CD4-positive, CD25-positive, alpha-beta regulatory T cell (primary cell): ENCODE data around the gene SPTSSA. TPM values are rescaled to one million over a fixed set of nuclear protein-coding genes. Genes with fewer than 3 reads are reported as not detected.

Experiments used
- ATAC-seq, 2 donors: fragments of 150-1000 bp; cut with Tn5 transposase; one replicate each; pipeline ENCODE4 v1.10.0; 2021; ENCODE audit warnings: low read depth in 2 of 2, moderate number of reproducible peaks in 2 of 2, moderate library complexity in 1 of 2
- DNase-seq, 3 donors: peaks; one replicate each; pipeline versions ENCODE4 v3.0.0 to v3.0.0-alpha.2; 2012 to 2022; ENCODE audit warnings: mixed read lengths in 1 of 3
- H3K27ac ChIP-seq: one replicate; pipeline ENCODE4 v1.7.0; 2013; ENCODE audit warnings: mild to moderate bottlenecking, low read length; ENCODE audit not compliant: insufficient read depth, poor library complexity, severe bottlenecking
- H3K27me3 ChIP-seq: one replicate; pipeline ENCODE4 v1.7.0; 2013; ENCODE audit warnings: low read length; ENCODE audit not compliant: control insufficient read depth, insufficient read depth
- H3K36me3 ChIP-seq: one replicate; pipeline ENCODE4 v1.7.0; 2013; ENCODE audit warnings: mild to moderate bottlenecking, low read length, moderate library complexity; ENCODE audit not compliant: control insufficient read depth, insufficient read depth
- H3K4me1 ChIP-seq: 2 replicates; pipeline ENCODE4 v1.7.0; 2013; ENCODE audit warnings: mild to moderate bottlenecking, low read length; ENCODE audit not compliant: insufficient read depth, control insufficient read depth, poor library complexity, severe bottlenecking
- H3K4me3 ChIP-seq: one replicate; pipeline ENCODE4 v1.7.0; 2013; ENCODE audit warnings: low read depth, mild to moderate bottlenecking, low read length, moderate library complexity
- H3K9me3 ChIP-seq, 2 experiments: 1 replicate in 1 of 2; 2 replicates in 1 of 2; pipeline ENCODE4 v1.7.0; 2013; ENCODE audit warnings: low read length in 2 of 2, mild to moderate bottlenecking in 1 of 2, moderate library complexity in 1 of 2; ENCODE audit not compliant: control insufficient read depth in 2 of 2
- H3K27ac Mint-ChIP-seq, 3 donors: one replicate each; pipeline ENCODE4 v1.8.0; 2020 to 2022; ENCODE audit warnings: mild to moderate bottlenecking in 3 of 3, mixed read lengths in 3 of 3, moderate library complexity in 2 of 3
- H3K27me3 Mint-ChIP-seq: one replicate; pipeline ENCODE4 v1.8.0; 2022; ENCODE audit warnings: mild to moderate bottlenecking, mixed read lengths
- H3K36me3 Mint-ChIP-seq: one replicate; pipeline ENCODE4 v1.8.0; 2020; ENCODE audit warnings: mixed read lengths
- H3K4me1 Mint-ChIP-seq, 4 donors: one replicate each; pipeline ENCODE4 v1.8.0; 2020 to 2022; ENCODE audit warnings: mixed read lengths in 4 of 4, mild to moderate bottlenecking in 1 of 4
- H3K4me3 Mint-ChIP-seq, 4 donors: one replicate each; pipeline ENCODE4 v1.8.0; 2020 to 2022; ENCODE audit warnings: mild to moderate bottlenecking in 4 of 4, mixed read lengths in 4 of 4, moderate library complexity in 3 of 4
- H3K9me3 Mint-ChIP-seq, 7 donors: one replicate each; pipeline ENCODE4 v1.8.0; 2020 to 2022; ENCODE audit warnings: mixed read lengths in 7 of 7, mild to moderate bottlenecking in 3 of 7, moderate library complexity in 2 of 7
- polyA plus RNA-seq, 4 donors: library from polyadenylated mRNA; unstranded; fragments of 300-500 nt; fragmentation: Illumina TruSeq; gene quantifications; one replicate each; pipeline ENCODE4 v1.2.3, GENCODE V29; 2021
- total RNA-seq: library from RNA; stranded (reverse); gene quantifications from one replicate; pipeline ENCODE4 v1.2.3, GENCODE V29; 2022

SPTSSA gene
- total and polyA plus RNA-seq, 5 donors from 2014 or later = 4.0 to 10.7 (median 8.1) TPM

GRCh38 chr14:34501004-34501580 lies 39.1 kb upstream of the SPTSSA start:
- Histone ChIP-seq H3K27me3 (no peaks in the 10 kb centered on the region), H3K27ac (no peak overlapping the region), H3K9me3 (no peaks in the 10 kb centered on the region), H3K4me3 (no peak overlapping the region), H3K4me1 (no peaks in the 10 kb centered on the region), H3K36me3 (no peaks in the 10 kb centered on the region)
- Mint-ChIP-seq H3K36me3 (no peaks in the 10 kb centered on the region), H3K27me3 (no peaks in the 10 kb centered on the region), H3K27ac (no peak overlapping the region), H3K9me3 (no peaks in the 10 kb centered on the region), H3K4me1 (peaks cover 0 to 3% (median 0%) of the 10 kb centered on the region in 4 donors), H3K4me3 (no peak overlapping the region)
- DNase-seq = no peak
- ATAC-seq = no peak

DNA sequence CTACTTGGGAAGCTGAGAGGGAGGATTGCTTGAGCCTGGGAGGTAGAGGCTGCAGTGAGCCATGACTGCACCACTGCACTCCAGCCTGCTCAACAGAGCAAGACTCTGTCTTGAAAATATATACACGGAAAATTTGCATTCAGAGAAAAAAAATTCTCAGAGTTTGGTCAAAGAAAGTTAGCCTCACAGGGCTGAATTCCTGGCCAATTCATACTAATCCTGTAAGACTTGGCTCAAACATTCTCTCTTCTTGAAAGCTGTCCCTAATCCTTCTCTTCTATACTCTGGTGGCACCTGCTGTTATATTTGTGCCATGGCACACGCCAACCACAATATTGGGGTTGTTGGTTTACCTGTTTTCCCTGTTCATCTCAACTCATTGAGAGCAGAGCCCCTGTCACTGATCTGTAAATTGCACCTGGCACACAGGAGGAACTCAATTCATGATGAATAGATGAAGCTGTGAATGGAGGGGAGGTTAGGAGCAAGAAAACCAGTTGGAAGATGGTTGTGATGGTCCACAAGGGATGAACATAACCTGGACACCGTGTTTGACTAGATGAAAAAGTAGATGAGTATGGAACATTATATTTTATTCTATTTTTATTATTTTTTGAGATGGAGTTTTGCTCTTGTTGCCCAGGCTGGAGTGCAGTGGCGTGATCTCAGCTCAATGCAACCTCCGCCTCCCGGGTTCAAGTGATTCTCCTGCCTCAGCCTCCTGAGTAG lies 36.8 kb upstream of the SPTSSA start:
- Mint-ChIP-seq H3K27ac (no peak overlapping the region), H3K9me3 (no peaks in the 10 kb centered on the region), H3K4me1 (peaks cover 0 to 3% (median 0%) of the 10 kb centered on the region in 4 donors), H3K27me3 (no peaks in the 10 kb centered on the region), H3K36me3 (no peaks in the 10 kb centered on the region), H3K4me3 (no peak overlapping the region)
- Histone ChIP-seq H3K4me3 (no peak overlapping the region), H3K36me3 (no peaks in the 10 kb centered on the region), H3K9me3 (no peaks in the 10 kb centered on the region), H3K27me3 (no peaks in the 10 kb centered on the region), H3K4me1 (no peaks in the 10 kb centered on the region), H3K27ac (no peak overlapping the region)
- ATAC-seq (no peak), DNase-seq (peak in 1 of 3 donors; percentile 42)

DNA sequence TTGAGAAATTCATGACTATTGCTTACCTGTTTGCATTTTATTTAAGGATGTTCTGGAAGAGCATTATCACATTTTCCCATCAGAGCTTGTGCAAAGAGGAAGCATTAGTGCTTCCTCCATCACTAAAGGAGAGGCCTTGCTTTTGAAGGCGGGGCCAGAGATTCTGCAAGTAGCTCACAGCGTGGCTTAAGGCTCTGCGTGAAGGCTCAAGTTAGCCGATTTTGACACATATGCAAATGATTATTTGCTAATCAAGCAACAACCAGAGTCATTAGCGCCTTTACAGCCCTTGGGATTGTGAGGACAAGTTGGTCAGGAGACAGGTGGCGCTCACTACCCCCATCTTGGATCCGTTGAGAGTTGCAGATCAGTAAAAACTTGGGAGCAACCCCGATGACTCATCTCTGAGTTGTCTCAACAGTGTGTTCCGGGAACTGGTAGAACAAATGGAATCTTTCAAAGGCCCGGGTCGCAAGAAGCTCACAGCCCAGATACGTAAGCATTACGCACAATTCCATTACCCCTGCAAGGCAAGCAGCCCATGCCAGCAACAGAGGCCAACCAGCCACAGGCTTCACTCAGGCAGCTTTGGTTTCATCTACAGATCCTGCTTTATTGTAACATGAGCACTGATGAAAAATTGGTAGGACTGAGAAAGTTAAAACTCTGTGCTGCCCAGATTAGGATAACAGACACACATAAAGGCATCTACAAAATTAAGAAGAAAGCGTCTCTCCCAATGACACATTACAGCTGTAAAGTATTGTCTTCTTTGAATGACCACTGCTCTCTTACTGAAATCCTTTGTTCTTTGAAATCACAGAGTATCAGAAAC lies 34.9 kb upstream of the SPTSSA start:
- H3K36me3 ChIP-seq = no peaks in the 10 kb centered on the region
- no peak for ATAC-seq
- H3K9me3 ChIP-seq = no peaks in the 10 kb centered on the region
- no peak overlapping the region for H3K4me3 Mint-ChIP-seq
- no peaks in the 10 kb centered on the region for H3K27me3 ChIP-seq
- no peak overlapping the region for H3K4me3 ChIP-seq
- peaks cover 6% of the 10 kb centered on the region for H3K27me3 Mint-ChIP-seq
- H3K4me1 ChIP-seq = no peaks in the 10 kb centered on the region
- H3K27ac Mint-ChIP-seq = no peak overlapping the region
- H3K27ac ChIP-seq = no peak overlapping the region
- DNase-seq = no peak
- peaks cover 0 to 3% (median 0%) of the 10 kb centered on the region in 4 donors for H3K4me1 Mint-ChIP-seq
- no peaks in the 10 kb centered on the region for H3K36me3 Mint-ChIP-seq
- no peaks in the 10 kb centered on the region for H3K9me3 Mint-ChIP-seq

DNA sequence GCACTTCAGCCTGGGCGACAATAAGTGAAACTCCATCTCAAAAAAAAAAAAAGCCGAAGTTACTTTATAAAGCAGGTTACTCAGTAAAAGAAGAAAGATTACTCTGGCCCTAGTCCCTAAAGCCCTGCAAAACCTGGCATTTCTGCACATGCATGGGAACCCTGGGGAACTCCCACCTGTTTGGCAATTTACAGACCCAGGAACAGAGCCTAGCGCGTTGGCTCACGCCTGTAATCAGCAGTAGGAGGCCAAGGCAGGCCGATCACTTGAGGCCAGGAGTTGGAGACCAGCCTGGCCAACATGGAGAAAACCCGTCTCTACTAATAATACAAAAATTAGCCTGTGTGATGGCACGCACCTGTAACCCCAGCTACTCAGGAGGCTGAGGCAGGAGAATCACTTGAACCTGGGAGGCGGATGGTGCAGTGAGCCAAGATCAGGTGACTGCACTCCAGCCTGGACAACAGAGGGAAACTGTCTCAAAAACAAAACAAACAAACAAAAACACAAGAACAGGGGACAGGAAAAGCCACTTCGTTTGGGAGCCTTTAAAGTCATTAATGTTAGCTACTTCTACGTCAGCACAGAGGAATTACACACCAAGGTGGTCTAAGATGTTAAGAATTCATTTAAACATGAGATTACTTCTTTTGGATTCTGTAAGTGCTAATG lies 34.1 kb upstream of the SPTSSA start:
- H3K27ac Mint-ChIP-seq = no peak overlapping the region
- H3K36me3 Mint-ChIP-seq = no peaks in the 10 kb centered on the region
- H3K27me3 Mint-ChIP-seq = peaks cover 6% of the 10 kb centered on the region
- Histone ChIP-seq H3K27ac (no peak overlapping the region), H3K36me3 (no peaks in the 10 kb centered on the region), H3K9me3 (no peaks in the 10 kb centered on the region), H3K4me1 (no peaks in the 10 kb centered on the region), H3K27me3 (no peaks in the 10 kb centered on the region), H3K4me3 (no peak overlapping the region)
- no peak for ATAC-seq
- H3K9me3 Mint-ChIP-seq = no peaks in the 10 kb centered on the region
- H3K4me1 Mint-ChIP-seq = peaks cover 0 to 3% (median 0%) of the 10 kb centered on the region in 4 donors
- no peak for DNase-seq
- no peak overlapping the region for H3K4me3 Mint-ChIP-seq

DNA sequence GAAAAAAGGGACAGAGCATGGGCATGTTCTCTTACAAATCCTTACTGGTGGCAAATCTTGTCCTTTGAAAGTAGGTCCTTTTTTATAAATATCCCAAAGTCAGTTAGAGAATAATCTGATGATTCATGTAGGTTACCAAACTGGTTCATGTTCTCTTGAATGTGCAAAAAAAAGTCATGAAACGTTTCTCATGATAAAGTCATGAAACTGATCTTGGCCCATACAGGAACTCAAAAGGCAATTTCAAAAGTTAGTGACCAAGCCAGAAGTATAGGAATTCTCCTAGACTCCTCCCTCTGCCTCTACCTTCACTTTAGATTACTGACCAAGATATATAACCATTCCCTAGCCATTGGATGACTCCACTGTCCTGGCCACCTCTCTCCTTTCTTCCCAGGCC lies 27.3 kb upstream of the SPTSSA start:
- Mint-ChIP-seq H3K36me3 (no peaks in the 10 kb centered on the region), H3K27me3 (peaks cover 6% of the 10 kb centered on the region), H3K27ac (no peak overlapping the region), H3K4me1 (no peaks in the 10 kb centered on the region), H3K4me3 (no peak overlapping the region), H3K9me3 (peaks cover 0 to 2% (median 0%) of the 10 kb centered on the region in 7 donors)
- H3K4me1 ChIP-seq = no peaks in the 10 kb centered on the region
- H3K27ac ChIP-seq = no peak overlapping the region
- ATAC-seq (no peak), DNase-seq (no peak)
- H3K9me3 ChIP-seq = no peaks in the 10 kb centered on the region
- no peak overlapping the region for H3K4me3 ChIP-seq
- no peaks in the 10 kb centered on the region for H3K36me3 ChIP-seq
- H3K27me3 ChIP-seq = no peaks in the 10 kb centered on the region

- peaks cover 0 to 2% (median 0%) of the 10 kb centered on the region in 7 donors for H3K9me3 Mint-ChIP-seq
- no peaks in the 10 kb centered on the region for H3K27me3 ChIP-seq
- H3K4me3 ChIP-seq = no peak overlapping the region
- H3K4me1 ChIP-seq = no peaks in the 10 kb centered on the region
- DNase-seq (no peak), ATAC-seq (no peak)
- no peaks in the 10 kb centered on the region for H3K36me3 Mint-ChIP-seq
- no peaks in the 10 kb centered on the region for H3K36me3 ChIP-seq
- H3K27me3 Mint-ChIP-seq = peaks cover 6% of the 10 kb centered on the region
- H3K27ac Mint-ChIP-seq = no peak overlapping the region
- H3K4me1 Mint-ChIP-seq = no peaks in the 10 kb centered on the region
- H3K4me3 Mint-ChIP-seq = no peak overlapping the region
- H3K9me3 ChIP-seq = no peaks in the 10 kb centered on the region
- H3K27ac ChIP-seq = no peak overlapping the region
These were observed 26.5 kb upstream of the SPTSSA start for GRCh38 chr14:34488528-34488927.

- DNase-seq (no peak), ATAC-seq (no peak)
- H3K27me3 ChIP-seq = no peaks in the 10 kb centered on the region
- H3K4me3 ChIP-seq = no peak overlapping the region
- H3K4me1 ChIP-seq = no peaks in the 10 kb centered on the region
- Mint-ChIP-seq H3K36me3 (no peaks in the 10 kb centered on the region), H3K27ac (no peak overlapping the region), H3K4me1 (no peaks in the 10 kb centered on the region), H3K9me3 (peaks cover 0 to 2% (median 0%) of the 10 kb centered on the region in 7 donors), H3K4me3 (no peak overlapping the region), H3K27me3 (no peaks in the 10 kb centered on the region)
- no peak overlapping the region for H3K27ac ChIP-seq
- H3K9me3 ChIP-seq = no peaks in the 10 kb centered on the region
- H3K36me3 ChIP-seq = no peaks in the 10 kb centered on the region
These were observed 22.7 kb upstream of the SPTSSA start for GRCh38 chr14:34484726-34485125.
